HG02852 (cell line): ENCODE measurements around the gene PKHD1.

Experiments
- ATAC-seq: cut with Tn5 transposase; IDR thresholded peaks from one replicate; pipeline ENCODE4 v1.9.1; 2021; ENCODE audit warnings: mild to moderate bottlenecking, moderate library complexity; ENCODE audit not compliant: unreplicated experiment

Gene PKHD1

DNA sequence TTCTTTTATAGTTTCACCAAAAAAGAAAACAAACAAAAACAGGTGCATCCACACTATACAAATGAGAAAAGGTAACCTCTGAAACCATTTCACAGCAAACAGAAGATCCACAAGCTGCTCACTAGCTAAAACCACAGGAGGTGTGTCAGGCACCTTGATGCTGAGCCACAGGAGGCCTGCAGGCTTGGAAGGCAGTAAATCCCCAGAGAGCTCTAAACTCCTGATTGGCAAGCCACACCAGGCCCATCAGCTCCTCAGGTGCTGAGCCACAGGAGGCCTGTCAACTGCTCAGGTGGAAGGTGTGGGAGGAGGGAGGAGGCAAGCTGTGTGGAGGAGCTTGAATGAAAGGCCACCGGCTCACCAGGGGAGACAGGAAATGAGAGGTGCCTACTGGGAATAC is 273.0 kb downstream of the PKHD1 start:
- ATAC-seq, result peak; percentile 71

GRCh38 chr6:51813904-51814303 is 273.5 kb downstream of the PKHD1 start:
- ATAC-seq, result no peak

GRCh38 chr6:51812231-51812630 is 275.2 kb downstream of the PKHD1 start:
- ATAC-seq, result no peak

DNA sequence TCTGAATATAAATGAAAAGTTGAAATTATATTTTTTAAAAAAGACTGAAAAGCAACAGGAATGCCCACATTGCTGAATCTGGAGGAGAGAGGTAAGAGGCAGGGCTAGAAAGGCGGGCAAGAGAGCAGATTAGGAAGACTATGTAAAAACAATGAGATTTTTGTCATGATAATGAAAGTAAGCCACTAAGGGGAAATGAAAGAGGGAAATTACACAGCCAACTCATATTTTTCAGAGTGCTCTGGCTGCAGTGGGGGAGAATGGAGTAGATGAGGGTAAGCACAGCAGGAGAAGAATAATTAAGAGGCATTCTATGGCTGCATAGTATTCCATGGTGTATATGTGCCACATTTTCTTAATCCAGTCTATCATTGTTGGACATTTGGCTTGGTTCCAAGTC is 281.9 kb downstream of the PKHD1 start:
- peak; percentile 99 for ATAC-seq

- ATAC-seq, result no peak
These were observed 286.8 kb downstream of the PKHD1 start for GRCh38 chr6:51800603-51801002.

DNA sequence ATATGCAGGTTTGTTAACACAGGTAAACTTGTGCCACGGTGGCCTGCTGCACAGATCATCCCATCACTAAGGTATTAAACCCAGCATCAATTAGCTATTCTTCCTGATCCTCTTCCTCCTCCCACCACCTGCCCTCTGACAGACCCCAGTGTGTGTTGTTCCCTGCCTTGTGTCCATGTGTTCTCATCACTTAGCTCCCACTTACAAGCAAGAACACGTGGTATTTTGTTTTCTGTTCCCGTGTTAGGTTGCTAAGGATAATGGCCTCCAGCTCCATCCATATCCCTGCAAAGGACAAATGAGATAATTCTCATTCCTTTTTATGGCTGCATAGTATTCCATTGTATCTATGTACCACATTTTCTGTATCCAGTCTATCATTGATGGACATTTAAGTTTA is 294.0 kb downstream of the PKHD1 start:
- no peak for ATAC-seq

DNA sequence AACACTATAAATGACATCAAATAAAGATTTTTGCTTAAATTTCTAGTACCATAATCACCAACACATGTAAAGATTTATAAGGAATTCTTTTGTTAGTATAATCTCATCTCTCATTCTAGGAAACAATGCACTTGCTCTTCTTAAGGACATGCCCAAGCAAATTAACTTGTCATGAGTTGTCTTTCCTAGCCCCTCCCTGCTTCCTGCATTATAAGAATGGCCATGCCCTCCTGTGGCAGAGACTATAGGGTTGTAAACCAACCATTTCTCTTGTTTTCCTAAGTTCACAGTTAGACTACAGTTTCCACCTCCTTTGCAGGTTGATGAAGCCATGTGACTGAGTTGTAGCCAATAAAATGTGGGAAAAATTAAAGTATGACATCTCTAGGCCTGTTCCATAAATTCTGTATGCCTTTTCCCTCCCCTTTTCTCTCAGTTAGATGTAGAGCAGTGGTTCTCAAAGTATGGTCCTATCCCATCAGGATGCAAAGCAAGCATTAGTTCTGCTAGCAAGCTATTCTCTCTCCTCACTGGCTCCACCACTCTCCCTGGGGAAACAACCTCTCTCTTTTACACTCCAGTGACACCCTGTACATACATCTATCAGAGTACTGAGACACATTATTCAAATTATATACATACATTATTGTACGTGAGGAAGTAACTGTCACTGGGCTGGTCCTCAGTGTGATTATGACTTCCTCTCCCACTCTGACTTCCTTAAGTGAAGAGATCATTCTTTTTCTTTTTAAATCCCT is 295.0 kb downstream of the PKHD1 start:
- no peak for ATAC-seq

DNA sequence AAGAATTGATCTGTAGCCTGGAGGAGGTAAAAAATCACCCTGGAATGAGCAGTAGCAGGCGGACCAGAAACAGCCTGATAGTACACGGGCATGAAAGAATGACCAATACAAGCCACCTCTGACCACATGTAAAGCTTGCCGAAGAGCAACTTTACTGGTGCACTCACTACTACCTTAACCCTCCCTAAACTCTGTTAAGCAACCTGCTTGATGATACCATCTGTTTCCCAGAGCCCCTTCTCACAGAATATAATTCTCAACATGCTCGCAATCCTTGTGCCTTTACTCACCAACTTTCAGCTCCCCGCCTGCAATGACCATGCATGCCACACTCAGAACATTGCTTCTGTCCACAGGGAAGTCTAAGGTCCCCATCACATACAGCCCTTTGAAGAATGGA is 296.5 kb downstream of the PKHD1 start:
- no peak for ATAC-seq

DNA sequence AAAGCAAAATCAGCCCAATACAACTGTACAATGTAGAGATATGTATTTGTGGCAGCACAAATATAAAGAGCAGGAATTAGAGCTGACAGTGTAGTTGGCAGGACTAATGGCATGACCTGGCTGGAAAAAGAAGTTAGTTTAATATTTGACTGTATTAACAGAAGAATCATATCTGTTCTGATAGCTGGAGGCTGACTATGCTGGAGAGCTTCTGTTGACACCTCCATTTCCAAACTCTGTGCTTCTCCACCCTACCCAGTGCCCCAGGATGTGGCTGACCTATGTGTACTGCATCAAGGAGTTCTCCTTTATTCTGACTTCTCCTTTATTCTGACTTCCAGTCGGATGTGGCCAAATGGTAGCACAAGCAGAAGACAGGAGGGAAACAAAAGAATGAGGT is 299.3 kb downstream of the PKHD1 start:
- no peak for ATAC-seq

- no peak for ATAC-seq
These were observed 308.7 kb downstream of the PKHD1 start for GRCh38 chr6:51778666-51779065.

- ATAC-seq, result no peak
These were observed 309.8 kb downstream of the PKHD1 start for GRCh38 chr6:51777618-51778017.

DNA sequence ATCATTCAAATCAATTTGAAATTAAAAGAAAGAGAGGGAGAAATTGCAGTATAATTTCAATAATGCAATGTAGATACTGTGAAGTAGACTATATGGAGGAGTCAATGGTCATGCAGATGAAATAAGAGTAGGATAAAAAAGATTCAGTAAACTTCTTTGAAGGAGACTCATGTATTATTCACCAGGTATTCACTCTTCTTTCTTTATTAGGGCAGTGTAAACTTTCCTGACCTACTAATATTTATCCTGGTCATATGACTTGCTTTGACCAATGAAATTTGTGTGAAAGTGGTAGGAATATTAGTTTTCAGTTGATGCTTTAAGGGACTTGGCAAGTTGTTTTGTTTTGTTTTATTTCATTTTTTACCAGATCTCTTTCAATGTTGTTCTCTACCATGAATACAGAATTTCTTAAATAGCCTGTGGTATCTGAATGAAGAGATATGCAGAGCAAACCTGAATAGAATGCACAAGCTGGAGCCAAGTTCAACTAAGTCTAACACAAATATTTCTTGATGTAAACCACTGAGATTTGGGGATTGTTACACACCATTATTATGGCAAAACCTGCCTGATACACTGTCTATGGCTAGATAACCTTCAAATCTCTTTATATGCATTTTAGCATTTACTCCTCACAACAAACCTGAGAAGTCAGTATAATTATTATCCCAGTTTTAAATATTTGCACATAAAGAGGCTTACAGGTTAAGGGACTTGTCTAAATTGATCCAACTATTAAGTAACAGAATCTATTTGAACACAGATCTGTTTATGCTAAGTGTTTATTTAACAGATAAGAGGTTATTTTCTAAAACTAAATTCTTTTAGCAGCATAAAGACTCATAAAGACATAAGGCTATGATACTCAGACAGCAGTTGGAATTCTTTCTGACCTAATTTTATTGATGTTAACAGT is 311.2 kb downstream of the PKHD1 start:
- no peak for ATAC-seq

DNA sequence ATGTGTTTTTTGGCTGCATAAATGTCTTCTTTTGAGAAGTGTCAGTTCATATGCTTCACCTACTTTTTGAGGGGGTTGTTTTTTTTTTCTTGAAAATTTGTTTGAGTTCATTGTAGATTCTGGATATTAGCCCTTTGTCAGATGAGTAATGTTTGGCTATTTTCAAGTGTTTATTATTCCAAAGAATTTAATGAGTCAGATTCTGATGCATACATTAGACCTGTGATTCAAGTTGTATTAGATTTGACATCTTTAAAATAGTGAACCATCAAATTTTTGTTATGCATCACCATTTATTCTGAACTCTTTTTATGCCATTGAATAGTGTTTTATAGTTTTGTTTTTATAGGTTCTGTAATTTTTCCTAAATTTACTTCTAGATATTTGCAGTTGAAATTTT is 319.3 kb downstream of the PKHD1 start:
- ATAC-seq, result no peak

- no peak for ATAC-seq
These were observed 322.2 kb downstream of the PKHD1 start for GRCh38 chr6:51765230-51765629.

DNA sequence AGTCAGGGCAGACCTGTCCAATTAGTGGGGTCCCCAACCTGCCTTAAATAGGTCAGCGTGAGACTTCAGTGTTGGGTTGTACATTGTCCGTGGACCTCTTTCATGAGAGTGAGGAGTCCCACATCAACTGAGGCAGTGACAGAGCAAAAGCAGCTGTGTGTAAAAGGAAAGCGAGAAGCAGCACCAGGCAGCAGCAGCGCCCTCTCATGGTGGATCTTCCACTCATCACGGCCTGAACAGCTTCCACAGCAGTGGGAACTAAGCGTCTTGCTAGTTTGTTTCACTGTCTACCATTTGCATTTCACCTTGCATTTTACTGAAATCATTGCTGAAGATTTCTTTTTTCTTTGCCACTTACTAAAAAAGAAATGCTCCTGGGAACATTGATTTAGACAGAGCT is 333.8 kb downstream of the PKHD1 start:
- no peak for ATAC-seq

DNA sequence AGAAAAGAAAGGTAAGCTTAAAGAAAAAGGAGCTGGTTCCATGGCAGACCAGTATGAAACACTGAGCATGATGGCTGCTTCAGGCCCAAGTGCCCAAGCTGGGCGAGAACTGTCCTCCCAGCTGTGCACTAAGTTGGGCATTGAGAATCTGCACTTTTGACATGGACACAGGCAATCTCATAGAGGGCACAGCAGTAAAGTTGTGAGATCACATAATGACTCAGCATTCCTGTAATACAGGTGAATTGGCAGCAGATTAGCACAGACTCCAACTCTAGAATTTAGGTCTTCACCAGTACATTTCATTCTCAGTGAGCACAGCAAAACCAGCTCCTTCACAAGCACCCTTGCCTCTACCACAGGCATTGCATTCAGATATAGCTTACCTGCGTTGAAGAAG is 343.4 kb downstream of the PKHD1 start:
- ATAC-seq, result no peak

GRCh38 chr6:51740658-51741057 is 346.8 kb downstream of the PKHD1 start:
- no peak for ATAC-seq

DNA sequence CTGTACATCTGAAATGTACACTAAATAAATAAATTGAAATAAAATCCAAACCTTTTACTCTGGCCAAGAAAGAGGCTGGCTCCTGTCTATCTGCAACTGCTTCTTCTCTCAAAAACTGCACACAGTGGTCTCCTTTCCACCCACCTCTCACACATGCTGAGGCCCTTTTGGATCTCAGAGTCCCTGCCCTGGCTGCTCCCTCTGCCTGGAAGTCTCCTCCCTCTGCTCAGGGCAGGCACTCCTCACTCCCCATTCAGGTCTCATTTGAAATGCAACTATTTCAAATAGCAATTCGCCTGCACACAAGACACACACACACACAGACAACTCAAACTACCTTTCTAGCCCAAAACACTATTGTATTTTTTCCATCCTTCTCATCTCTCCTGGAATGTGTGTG is 348.8 kb downstream of the PKHD1 start:
- no peak for ATAC-seq

GRCh38 chr6:51737580-51738360 is 349.6 kb downstream of the PKHD1 start:
- no peak for ATAC-seq

GRCh38 chr6:51725155-51725554 is 362.3 kb downstream of the PKHD1 start:
- no peak for ATAC-seq

DNA sequence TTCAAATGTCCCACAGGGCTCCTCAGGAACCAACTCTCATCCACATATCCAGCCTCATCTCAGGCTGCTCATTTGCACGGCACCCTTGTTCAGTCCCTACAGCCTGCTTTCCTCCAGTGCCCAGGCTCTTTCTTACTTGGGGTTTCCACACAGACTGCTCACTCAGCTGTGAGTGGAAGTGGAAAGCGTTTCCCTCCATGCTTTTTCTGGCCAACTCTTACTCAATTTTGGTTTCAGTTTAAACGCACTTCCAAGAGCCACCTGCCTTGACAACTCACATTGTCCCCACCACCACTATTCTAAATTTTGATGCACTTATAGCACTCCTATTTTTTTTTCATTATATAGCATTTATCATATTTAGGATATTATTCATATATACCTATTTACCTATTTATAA is 367.1 kb downstream of the PKHD1 start:
- ATAC-seq, result no peak
